HEK293 (cell line): ENCODE data around the gene ATG12.

Experiments
- CTCF ChIA-PET: fragments of 350-600 bp; formaldehyde crosslinking; extraction: SDS; loops from one replicate; lab custom pipeline; 2021; ENCODE audit warnings: antibody characterized with exemption; lab: Yijun Ruan, JAX
- POLR2A ChIA-PET: fragments of 300-600 bp; formaldehyde crosslinking; extraction: SDS; loops from one replicate; lab custom pipeline; 2020; ENCODE audit warnings: antibody characterized with exemption, inconsistent platforms; lab: Yijun Ruan, JAX
- H3K27ac ChIP-seq: fragments of 200-500 bp; sonication (Bioruptor generic); 2 replicates; pipeline ENCODE4 v1.5.1; 2014; ENCODE audit warnings: low read depth, low read length, control low read depth, inconsistent platforms; ENCODE audit errors: extremely low read depth
- H3K36me3 ChIP-seq, 2 experiments: fragments of 200-500 bp in 1 of 2; sonication (Bioruptor generic) in 1 of 2; 1 replicate in 1 of 2; 2 replicates in 1 of 2; pipeline ENCODE4 v1.5.1; 2014 to 2017; ENCODE audit warnings: inconsistent platforms in 2 of 2, low read length in 2 of 2; ENCODE audit not compliant: control insufficient read depth in 2 of 2, insufficient read depth in 1 of 2
- H3K4me1 ChIP-seq: fragments of 200-500 bp; sonication (Bioruptor generic); 2 replicates; pipeline ENCODE4 v1.5.1; 2014; ENCODE audit warnings: mild to moderate bottlenecking, low read length, inconsistent platforms; ENCODE audit not compliant: control insufficient read depth, insufficient read depth
- H3K4me3 ChIP-seq: 2 replicates; pipeline ENCODE4 v1.5.1; 2011; ENCODE audit warnings: low read depth, mild to moderate bottlenecking, control low read depth, low read length, moderate library complexity
- H3K9me3 ChIP-seq: fragments of 200-500 bp; sonication (Bioruptor generic); 2 replicates; pipeline ENCODE4 v1.5.1; 2014; ENCODE audit warnings: low read depth, low read length, inconsistent platforms; ENCODE audit not compliant: control insufficient read depth, insufficient read depth
- GLI4 ChIP-seq: fragments of 450-650 bp; formaldehyde crosslinking; IDR thresholded peaks from 2 replicates; pipeline ENCODE4 v1.5.1; 2016; ENCODE audit warnings: missing biosample characterization, missing genetic modification characterization
- IKZF3 ChIP-seq: fragments of 450-650 bp; IDR thresholded peaks from 2 replicates; pipeline ENCODE4 v1.5.0; 2018; ENCODE audit warnings: missing biosample characterization, mild to moderate bottlenecking, missing genetic modification characterization, moderate library complexity
- KLF8 ChIP-seq: fragments of 450-650 bp; formaldehyde crosslinking; IDR thresholded peaks from 2 replicates; pipeline ENCODE4 v1.5.1; 2016; ENCODE audit warnings: missing biosample characterization, missing genetic modification characterization
- KLF9 ChIP-seq: fragments of 450-650 bp; formaldehyde crosslinking; IDR thresholded peaks from 2 replicates; pipeline ENCODE4 v1.5.1; 2016; ENCODE audit warnings: missing biosample characterization, missing genetic modification characterization, low read depth
- SP3 ChIP-seq: fragments of 450-650 bp; formaldehyde crosslinking; IDR thresholded peaks from 2 replicates; pipeline ENCODE4 v1.5.1; 2016; ENCODE audit warnings: missing biosample characterization, missing genetic modification characterization
- YY1 ChIP-seq: fragments of 450-650 bp; formaldehyde crosslinking; IDR thresholded peaks from 2 replicates; pipeline ENCODE4 v1.5.1; 2018; ENCODE audit warnings: missing biosample characterization, missing genetic modification characterization
- ZBTB20 ChIP-seq: fragments of 450-650 bp; formaldehyde crosslinking; IDR thresholded peaks from 2 replicates; pipeline ENCODE4 v1.5.1; 2016; ENCODE audit warnings: missing biosample characterization, missing genetic modification characterization
- ZBTB6 ChIP-seq: fragments of 450-650 bp; formaldehyde crosslinking; IDR thresholded peaks from 2 replicates; pipeline ENCODE4 v1.5.1; 2017; ENCODE audit warnings: missing biosample characterization, missing genetic modification characterization
- ZBTB8A ChIP-seq: fragments of 450-650 bp; formaldehyde crosslinking; IDR thresholded peaks from 2 replicates; pipeline ENCODE4 v1.5.1; 2016; ENCODE audit warnings: missing biosample characterization, missing genetic modification characterization
- ZFP69B ChIP-seq: fragments of 450-650 bp; formaldehyde crosslinking; IDR thresholded peaks from 2 replicates; pipeline ENCODE4 v1.5.1; 2016; ENCODE audit warnings: missing biosample characterization, missing genetic modification characterization
- ZIC2 ChIP-seq: fragments of 450-650 bp; formaldehyde crosslinking; IDR thresholded peaks from 2 replicates; pipeline ENCODE4 v1.5.1; 2016; ENCODE audit warnings: missing biosample characterization, missing genetic modification characterization
- ZNF223 ChIP-seq: fragments of 450-650 bp; formaldehyde crosslinking; IDR thresholded peaks from 2 replicates; pipeline ENCODE4 v1.5.1; 2016; ENCODE audit warnings: missing biosample characterization, missing genetic modification characterization
- ZNF391 ChIP-seq: fragments of 450-650 bp; formaldehyde crosslinking; IDR thresholded peaks from 2 replicates; pipeline ENCODE4 v1.5.1; 2016; ENCODE audit warnings: low read depth, missing biosample characterization, missing genetic modification characterization, borderline replicate concordance
- ZNF398 ChIP-seq: fragments of 450-650 bp; formaldehyde crosslinking; IDR thresholded peaks from 2 replicates; pipeline ENCODE4 v1.5.1; 2017; ENCODE audit warnings: missing biosample characterization, missing genetic modification characterization
- ZNF501 ChIP-seq: fragments of 450-650 bp; formaldehyde crosslinking; IDR thresholded peaks from 2 replicates; pipeline ENCODE4 v1.5.1; 2016; ENCODE audit warnings: missing biosample characterization, missing genetic modification characterization
- ZNF561 ChIP-seq: fragments of 450-650 bp; IDR thresholded peaks from 2 replicates; pipeline ENCODE4 v1.5.1; 2018; ENCODE audit warnings: missing biosample characterization, missing genetic modification characterization, borderline replicate concordance
- ZNF623 ChIP-seq: fragments of 450-650 bp; formaldehyde crosslinking; IDR thresholded peaks from 2 replicates; pipeline ENCODE4 v1.5.1; 2016; ENCODE audit warnings: missing biosample characterization, missing genetic modification characterization
- ZNF768 ChIP-seq: fragments of 450-650 bp; formaldehyde crosslinking; IDR thresholded peaks from 2 replicates; pipeline ENCODE4 v1.5.1; 2018; ENCODE audit warnings: missing biosample characterization, mild to moderate bottlenecking, missing genetic modification characterization
- ZSCAN16 ChIP-seq: fragments of 450-650 bp; formaldehyde crosslinking; IDR thresholded peaks from 2 replicates; pipeline ENCODE4 v1.5.1; 2016; ENCODE audit warnings: missing biosample characterization, missing genetic modification characterization
- ZXDB ChIP-seq: fragments of 450-650 bp; formaldehyde crosslinking; IDR thresholded peaks from 2 replicates; pipeline ENCODE4 v1.5.1; 2016; ENCODE audit warnings: missing biosample characterization, missing genetic modification characterization
- TF ChIP-seq, protein P1 (sequence below): fragments of 450-650 bp; formaldehyde crosslinking; IDR thresholded peaks from 2 replicates; pipeline ENCODE4 v1.5.1; 2016; ENCODE audit warnings: missing biosample characterization, missing genetic modification characterization
- TF ChIP-seq, protein P2 (sequence below): fragments of 450-650 bp; formaldehyde crosslinking; IDR thresholded peaks from 2 replicates; pipeline ENCODE4 v1.5.1; 2016; ENCODE audit warnings: missing biosample characterization, missing genetic modification characterization
- TF ChIP-seq, protein P3 (sequence below): fragments of 450-650 bp; formaldehyde crosslinking; optimal IDR thresholded peaks from 2 replicates; pipeline ENCODE3; 2016; ENCODE audit warnings: missing biosample characterization, mild to moderate bottlenecking, missing genetic modification characterization
- TF ChIP-seq, protein P4 (sequence below): fragments of 450-650 bp; formaldehyde crosslinking; IDR thresholded peaks from 2 replicates; pipeline ENCODE4 v1.5.1; 2016; ENCODE audit warnings: missing biosample characterization, missing genetic modification characterization

The ATG12 gene

DNA sequence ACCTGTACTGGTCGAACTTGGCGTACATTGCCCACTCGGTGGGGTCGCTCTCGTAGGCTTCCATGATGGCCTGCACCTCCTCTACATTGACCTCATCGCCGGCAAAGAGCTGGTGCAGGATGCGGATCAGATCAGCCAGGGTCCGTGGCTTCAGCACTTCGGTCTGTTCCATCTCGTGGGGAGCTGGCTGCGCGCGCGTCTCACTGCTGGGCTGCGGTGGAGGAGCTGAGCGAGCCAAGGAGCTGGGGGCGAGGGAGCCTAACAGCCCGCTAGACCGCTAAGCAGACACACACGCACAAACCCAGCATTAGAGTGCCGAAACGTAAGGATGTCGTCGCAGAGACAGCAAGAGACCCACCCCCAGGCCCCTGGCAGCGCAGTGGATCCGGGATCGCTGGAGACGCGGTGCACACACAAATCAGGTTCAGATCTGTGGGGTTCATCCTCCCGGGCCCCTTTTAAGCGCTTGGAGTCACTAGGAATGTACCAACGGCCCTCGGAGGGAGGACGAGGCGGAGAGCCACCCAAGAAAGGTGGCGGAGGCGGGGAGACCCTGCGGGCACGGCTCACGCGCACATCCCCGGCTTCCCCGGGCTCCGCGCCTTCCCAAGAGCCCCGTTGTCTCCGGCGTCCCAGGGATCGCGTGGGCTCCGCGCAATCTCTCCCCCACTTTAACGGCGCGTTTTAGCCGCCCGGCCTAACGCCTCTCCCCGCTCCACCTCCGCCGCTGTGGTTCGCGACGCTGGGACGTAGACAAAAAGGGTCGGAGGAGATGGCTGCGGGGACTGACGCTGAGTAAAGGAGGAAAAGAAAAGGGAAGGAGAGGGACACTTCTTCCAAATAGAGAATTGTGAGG, 24.9 kb downstream of the ATG12 start, which contains the start of gene CDO1:
Gene CDO1 (minus strand): TSS at position 434 of the 856 bp plus-strand sequence. CDS start 262 bp downstream, at position 172.
- CTCF ChIA-PET = interaction anchor here (0.5 kb wide), 1 partner anchor 16 kb away, joined by 8 read pairs; no protein-coding TSS in a partner anchor
- H3K36me3 ChIP-seq = no peaks in the 10 kb centered on the region
- POLR2A ChIA-PET = interaction anchor here (0.6 to 1.3 kb wide), 7 partner anchors 17 to 215 kb away, joined by 3 to 12 read pairs (median 3); partner anchors contain the start of genes AP3S1 and ATG12
- H3K9me3 ChIP-seq = no peaks in the 10 kb centered on the region
- peak within 1 kb of the TSS; percentile 91 for H3K27ac ChIP-seq
- 0 out of 2 replicates have a peak, but pooled peaks cover 2% of the 10 kb centered on the region for H3K4me1 ChIP-seq
- peak within 1 kb of the TSS; percentile 57 for H3K4me3 ChIP-seq
- TF ChIP-seq ZBTB8A (tag by site-specific recombination) = peak; percentile 72
- peak; percentile 61; the same call in 1 of the 2 replicates for TF ChIP-seq KLF8 (tag by site-specific recombination)
- TF ChIP-seq YY1 (tag by site-specific recombination) = peak; percentile 64
- peak; percentile 57 for TF ChIP-seq SP3
- peak; percentile 28; the same call in 1 of the 2 replicates for TF ChIP-seq ZBTB6 (tag by site-specific recombination)
- TF ChIP-seq GLI4 = 0 out of 2 replicates have a peak, but pooled peaks have one; percentile 7
- TF ChIP-seq ZNF623 (tag by site-specific recombination) = no peak
- TF ChIP-seq, protein P1, sequence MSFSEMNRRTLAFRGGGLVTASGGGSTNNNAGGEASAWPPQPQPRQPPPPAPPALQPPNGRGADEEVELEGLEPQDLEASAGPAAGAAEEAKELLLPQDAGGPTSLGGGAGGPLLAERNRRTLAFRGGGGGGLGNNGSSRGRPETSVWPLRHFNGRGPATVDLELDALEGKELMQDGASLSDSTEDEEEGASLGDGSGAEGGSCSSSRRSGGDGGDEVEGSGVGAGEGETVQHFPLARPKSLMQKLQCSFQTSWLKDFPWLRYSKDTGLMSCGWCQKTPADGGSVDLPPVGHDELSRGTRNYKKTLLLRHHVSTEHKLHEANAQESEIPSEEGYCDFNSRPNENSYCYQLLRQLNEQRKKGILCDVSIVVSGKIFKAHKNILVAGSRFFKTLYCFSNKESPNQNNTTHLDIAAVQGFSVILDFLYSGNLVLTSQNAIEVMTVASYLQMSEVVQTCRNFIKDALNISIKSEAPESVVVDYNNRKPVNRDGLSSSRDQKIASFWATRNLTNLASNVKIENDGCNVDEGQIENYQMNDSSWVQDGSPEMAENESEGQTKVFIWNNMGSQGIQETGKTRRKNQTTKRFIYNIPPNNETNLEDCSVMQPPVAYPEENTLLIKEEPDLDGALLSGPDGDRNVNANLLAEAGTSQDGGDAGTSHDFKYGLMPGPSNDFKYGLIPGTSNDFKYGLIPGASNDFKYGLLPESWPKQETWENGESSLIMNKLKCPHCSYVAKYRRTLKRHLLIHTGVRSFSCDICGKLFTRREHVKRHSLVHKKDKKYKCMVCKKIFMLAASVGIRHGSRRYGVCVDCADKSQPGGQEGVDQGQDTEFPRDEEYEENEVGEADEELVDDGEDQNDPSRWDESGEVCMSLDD (tag by site-specific recombination) = peak; percentile 77
- TF ChIP-seq ZNF501 = peak; percentile 93
- peak; percentile 63; the same call in 1 of the 2 replicates for TF ChIP-seq ZNF561 (tag by site-specific recombination)
- TF ChIP-seq ZBTB20 = peak; percentile 96
- TF ChIP-seq, protein P2, sequence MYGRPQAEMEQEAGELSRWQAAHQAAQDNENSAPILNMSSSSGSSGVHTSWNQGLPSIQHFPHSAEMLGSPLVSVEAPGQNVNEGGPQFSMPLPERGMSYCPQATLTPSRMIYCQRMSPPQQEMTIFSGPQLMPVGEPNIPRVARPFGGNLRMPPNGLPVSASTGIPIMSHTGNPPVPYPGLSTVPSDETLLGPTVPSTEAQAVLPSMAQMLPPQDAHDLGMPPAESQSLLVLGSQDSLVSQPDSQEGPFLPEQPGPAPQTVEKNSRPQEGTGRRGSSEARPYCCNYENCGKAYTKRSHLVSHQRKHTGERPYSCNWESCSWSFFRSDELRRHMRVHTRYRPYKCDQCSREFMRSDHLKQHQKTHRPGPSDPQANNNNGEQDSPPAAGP (tag by site-specific recombination) = 0 out of 2 replicates have a peak, but pooled peaks have one; percentile 15
- peak; percentile 21; the same call in 1 of the 2 replicates for TF ChIP-seq KLF9 (tag by site-specific recombination)
- TF ChIP-seq, protein P3, sequence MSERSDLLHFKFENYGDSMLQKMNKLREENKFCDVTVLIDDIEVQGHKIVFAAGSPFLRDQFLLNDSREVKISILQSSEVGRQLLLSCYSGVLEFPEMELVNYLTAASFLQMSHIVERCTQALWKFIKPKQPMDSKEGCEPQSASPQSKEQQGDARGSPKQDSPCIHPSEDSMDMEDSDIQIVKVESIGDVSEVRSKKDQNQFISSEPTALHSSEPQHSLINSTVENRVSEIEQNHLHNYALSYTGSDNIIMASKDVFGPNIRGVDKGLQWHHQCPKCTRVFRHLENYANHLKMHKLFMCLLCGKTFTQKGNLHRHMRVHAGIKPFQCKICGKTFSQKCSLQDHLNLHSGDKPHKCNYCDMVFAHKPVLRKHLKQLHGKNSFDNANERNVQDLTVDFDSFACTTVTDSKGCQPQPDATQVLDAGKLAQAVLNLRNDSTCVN (tag by site-specific recombination) = peak; percentile 87
- TF ChIP-seq ZNF768 (tag by site-specific recombination) = 0 out of 2 replicates have a peak, but pooled peaks have one; percentile 6
- TF ChIP-seq ZNF223 (tag by site-specific recombination) = peak; percentile 93
- peak; percentile 88 for TF ChIP-seq ZXDB
- TF ChIP-seq IKZF3 (tag by site-specific recombination) = peak; percentile 51; the same call in 1 of the 2 replicates
- peak; percentile 14; the same call in 1 of the 2 replicates for TF ChIP-seq ZIC2 (tag by site-specific recombination)
- peak; percentile 37; the same call in 1 of the 2 replicates for TF ChIP-seq ZNF398 (tag by site-specific recombination)
- TF ChIP-seq ZSCAN16 (tag by site-specific recombination) = no peak
- TF ChIP-seq ZNF391 (tag by site-specific recombination) = peak; percentile 69; the same call in 1 of the 2 replicates
- TF ChIP-seq ZFP69B (tag by site-specific recombination) = peak; percentile 83
- TF ChIP-seq, protein P4, sequence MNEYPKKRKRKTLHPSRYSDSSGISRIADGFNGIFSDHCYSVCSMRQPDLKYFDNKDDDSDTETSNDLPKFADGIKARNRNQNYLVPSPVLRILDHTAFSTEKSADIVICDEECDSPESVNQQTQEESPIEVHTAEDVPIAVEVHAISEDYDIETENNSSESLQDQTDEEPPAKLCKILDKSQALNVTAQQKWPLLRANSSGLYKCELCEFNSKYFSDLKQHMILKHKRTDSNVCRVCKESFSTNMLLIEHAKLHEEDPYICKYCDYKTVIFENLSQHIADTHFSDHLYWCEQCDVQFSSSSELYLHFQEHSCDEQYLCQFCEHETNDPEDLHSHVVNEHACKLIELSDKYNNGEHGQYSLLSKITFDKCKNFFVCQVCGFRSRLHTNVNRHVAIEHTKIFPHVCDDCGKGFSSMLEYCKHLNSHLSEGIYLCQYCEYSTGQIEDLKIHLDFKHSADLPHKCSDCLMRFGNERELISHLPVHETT = no peak; the same call in 1 of the 2 replicates
